LNCaP clone FGC (cell line): ENCODE data around the gene SMYD2.

ENCODE experiments used
- DNase-seq: peaks from one replicate; pipeline ENCODE4 v3.0.0-alpha.2; 2011; ENCODE audit warnings: low read depth
- H3K4me3 ChIP-seq: 2 replicates; pipeline ENCODE4 v1.5.1; 2011; ENCODE audit warnings: mild to moderate bottlenecking, low read depth, low read length, control low read depth
- TF ChIP-seq, protein P1 (sequence below): IDR thresholded peaks from 2 replicates; pipeline ENCODE4 v1.5.1; 2012; ENCODE audit warnings: mild to moderate bottlenecking; ENCODE audit not compliant: control insufficient read depth, insufficient read depth; ENCODE audit errors: extremely low read depth

SMYD2 gene

DNA sequence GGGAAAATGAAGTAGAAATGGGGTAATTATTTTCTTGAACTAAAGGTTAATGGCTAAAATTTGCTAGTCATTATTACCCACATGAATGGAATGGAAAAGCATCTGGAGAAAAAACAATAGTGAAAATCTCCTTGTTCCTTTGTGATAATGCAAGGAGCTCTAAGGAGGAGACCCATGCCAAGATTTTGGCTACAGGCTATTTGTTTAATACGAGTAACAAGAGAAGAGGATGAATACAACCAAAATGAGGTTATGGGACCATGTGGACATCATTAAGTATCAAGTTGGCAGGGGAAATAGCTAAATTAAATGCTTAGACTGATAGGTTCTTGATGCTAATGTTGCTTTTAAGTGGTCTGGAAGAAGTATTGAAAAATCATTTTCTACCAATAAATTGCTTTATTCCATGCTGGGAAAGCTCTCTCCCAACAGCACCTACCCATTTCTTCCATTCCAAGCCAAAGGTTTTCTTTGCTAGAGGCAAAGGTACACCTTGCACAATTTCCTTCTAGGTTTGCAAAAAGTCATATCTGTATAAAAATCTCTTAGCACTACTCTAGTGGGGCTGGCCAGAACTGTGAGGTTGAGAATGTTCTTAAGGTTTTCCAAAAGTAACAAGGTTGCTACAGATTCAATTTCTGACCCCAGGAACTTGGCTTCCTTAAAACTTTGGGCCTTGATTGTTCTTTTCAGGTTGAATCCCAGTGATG lies 100.2 kb downstream of the SMYD2 start:
- H3K4me3 ChIP-seq: no peak overlapping the region
- no peak for DNase-seq
- TF ChIP-seq, protein P1, sequence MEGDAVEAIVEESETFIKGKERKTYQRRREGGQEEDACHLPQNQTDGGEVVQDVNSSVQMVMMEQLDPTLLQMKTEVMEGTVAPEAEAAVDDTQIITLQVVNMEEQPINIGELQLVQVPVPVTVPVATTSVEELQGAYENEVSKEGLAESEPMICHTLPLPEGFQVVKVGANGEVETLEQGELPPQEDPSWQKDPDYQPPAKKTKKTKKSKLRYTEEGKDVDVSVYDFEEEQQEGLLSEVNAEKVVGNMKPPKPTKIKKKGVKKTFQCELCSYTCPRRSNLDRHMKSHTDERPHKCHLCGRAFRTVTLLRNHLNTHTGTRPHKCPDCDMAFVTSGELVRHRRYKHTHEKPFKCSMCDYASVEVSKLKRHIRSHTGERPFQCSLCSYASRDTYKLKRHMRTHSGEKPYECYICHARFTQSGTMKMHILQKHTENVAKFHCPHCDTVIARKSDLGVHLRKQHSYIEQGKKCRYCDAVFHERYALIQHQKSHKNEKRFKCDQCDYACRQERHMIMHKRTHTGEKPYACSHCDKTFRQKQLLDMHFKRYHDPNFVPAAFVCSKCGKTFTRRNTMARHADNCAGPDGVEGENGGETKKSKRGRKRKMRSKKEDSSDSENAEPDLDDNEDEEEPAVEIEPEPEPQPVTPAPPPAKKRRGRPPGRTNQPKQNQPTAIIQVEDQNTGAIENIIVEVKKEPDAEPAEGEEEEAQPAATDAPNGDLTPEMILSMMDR: no peak

DNA sequence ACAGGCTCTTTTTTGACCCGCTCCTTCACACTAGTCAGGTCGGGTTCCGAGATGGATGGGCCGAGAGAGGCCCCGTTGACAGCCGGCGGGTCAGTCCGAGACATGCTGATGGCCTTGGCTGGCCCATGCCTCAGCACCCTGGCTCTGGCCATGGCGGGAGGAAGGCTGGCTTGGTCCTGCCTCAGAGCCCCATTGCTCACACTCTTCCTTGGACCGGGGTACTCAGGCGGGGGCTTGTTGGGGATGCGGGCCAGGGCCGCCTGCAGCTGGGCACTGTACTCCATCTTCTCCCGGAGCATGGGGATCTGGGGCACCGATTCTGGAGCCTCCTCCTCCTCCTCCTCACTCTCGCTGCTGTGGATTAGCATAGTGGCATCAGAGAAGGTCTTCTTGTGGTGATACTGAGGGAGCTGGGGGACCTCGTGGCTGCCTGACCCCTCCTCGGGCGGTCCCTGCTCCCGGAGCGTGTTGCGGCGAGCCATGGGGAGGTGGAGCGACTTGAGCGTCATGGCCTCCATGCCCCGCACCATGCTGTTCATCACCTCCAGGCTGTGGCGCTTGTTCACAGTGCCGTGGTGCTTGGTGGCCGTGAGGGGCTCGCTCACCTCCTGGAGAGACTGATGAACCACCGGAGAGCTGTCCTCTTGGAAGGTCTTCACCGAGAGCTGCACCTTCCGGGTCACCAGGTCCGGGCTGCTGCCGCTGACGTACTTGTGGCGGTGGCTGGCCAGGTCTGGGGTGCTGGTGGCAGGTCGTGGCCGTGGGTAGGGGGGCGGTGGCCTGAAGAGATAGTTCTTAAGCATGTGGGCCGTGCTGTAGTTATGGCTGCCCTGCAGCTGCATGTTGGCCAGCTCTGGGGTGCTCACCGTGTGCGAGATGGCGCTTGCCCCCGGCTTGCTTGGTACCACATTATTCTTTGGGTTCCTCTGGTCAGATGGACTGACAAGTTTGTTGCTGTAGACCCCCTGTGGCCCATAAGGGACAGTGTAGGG lies 102.7 kb downstream of the SMYD2 start:
- TF ChIP-seq, protein P1: no peak
- no peak overlapping the region for H3K4me3 ChIP-seq
- DNase-seq: no peak

DNA sequence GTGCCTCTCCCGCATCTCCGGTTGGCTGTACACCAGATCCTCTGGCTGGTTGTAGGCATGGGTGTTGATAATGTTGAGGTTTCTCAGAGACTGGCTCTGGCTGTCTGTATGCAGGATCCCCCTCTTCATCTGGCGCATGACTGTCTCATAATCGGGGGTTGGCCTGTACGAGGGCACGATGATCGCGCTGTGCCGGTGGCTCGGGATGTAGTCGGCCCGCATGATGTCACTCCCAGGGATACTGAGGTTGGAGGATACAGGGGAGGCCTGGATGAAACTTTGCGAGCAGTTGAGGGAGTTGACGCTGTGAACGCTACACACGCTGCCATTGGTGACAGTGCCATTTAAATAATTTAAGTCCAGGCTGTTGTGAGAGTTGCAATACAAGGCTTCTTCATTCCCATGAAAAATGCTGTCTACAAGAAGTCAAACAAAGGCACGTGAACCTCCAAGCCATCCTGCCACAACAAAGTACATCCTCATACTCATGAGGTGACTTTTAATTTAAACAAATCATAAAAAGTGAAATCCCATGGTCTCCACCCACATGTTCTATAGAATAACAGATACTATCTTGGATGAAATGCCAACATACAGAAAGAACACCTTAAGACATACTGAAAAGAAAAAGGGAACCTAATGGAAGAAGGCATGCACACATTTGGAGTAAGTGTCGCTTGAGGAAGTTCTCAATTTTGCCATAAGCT lies 103.6 kb downstream of the SMYD2 start:
- no peak for DNase-seq
- H3K4me3 ChIP-seq: no peak overlapping the region
- TF ChIP-seq, protein P1: no peak

DNA sequence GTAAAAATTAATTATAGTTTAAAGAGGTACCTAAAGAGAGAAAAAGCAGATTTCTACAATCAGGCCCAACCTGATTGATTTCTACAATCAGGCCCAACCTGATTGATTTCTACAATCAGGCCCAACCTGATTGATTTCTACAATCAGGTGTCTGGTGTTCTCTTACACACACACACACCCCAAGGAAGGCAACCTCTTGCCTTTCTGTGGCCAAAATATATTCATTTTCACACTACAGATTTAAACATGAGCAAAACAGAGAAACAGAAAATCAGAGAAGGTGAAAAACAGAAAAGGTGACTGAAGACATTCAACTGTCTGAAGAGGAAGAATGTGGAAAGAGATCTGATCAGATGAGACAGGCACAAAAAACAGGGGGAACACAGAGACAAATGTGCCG lies 104.5 kb downstream of the SMYD2 start:
- TF ChIP-seq, protein P1: no peak
- H3K4me3 ChIP-seq: no peak overlapping the region
- no peak for DNase-seq

DNA sequence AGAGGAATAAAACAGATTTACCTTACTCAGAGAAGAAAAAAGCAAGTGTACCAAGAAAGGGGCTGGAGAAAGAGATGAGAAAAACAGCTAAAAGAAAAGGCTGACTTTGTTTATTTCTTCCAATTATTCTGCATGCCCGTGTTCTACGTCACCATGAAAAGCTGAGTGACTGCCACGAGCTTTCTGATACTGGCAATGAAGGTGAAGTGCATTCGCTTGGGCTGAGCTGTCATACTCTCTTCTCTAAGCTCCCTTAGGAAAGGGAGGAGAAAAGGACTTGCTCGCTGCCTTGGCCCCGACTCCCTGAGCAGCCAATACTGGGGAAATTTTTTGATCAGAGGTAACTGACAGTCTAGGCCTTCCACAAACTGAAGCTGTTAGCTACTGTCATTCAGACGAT lies 105.4 kb downstream of the SMYD2 start:
- no peak for DNase-seq
- no peak overlapping the region for H3K4me3 ChIP-seq
- TF ChIP-seq, protein P1: no peak
